HCT116 (cell line): ENCODE measurements around the gene WWOX. TPM values are rescaled to one million over a fixed set of nuclear protein-coding genes. Genes with fewer than 3 reads are reported as not detected.

Experiments
- ATAC-seq: fragments of 200-7000 bp; cut with Tn5 transposase; 2 replicates; pipeline ENCODE4 v1.9.1; 2020; ENCODE audit warnings: mild to moderate bottlenecking, moderate library complexity
- BruUV-seq: library from RNA; stranded (reverse); fragments of 400-500 nt; replicated peaks from 2 replicates; lab custom pipeline; 2021; lab: Mats Ljungman, UMichigan
- CTCF ChIA-PET: fragments of 300-600 bp; sonication (Branson Sonifier 250); formaldehyde crosslinking; loops from one replicate; lab custom pipeline; 2021; ENCODE audit warnings: antibody characterized with exemption; lab: Charles Lee
- POLR2A ChIA-PET: fragments of 300-600, 350-600 bp; sonication (Branson Sonifier 250); formaldehyde crosslinking; loops from one replicate; lab custom pipeline; 2021; ENCODE audit warnings: antibody characterized with exemption; lab: Charles Lee
- RAD21 ChIA-PET, 2 experiments: fragments of 300-600 bp; sonication (Branson Sonifier 250); formaldehyde crosslinking; loops; one replicate each; lab custom pipeline; 2023; ENCODE audit warnings: low total read pairs in 2 of 2; ENCODE audit not compliant: uncharacterized antibody in 2 of 2, unreplicated experiment in 2 of 2, low non-redundant PET in 1 of 2; lab: Charles Lee
- DNase-seq: peaks from one replicate; pipeline ENCODE4 v3.0.0-alpha.2; 2010; ENCODE audit warnings: low read depth, low spot score
- H2AFZ ChIP-seq: fragments of 200-600 bp; shearing (Covaris generic), sonication (generic); 2 replicates; pipeline ENCODE4 v1.6.1; 2017; ENCODE audit warnings: low read depth, mixed run types, mixed read lengths, antibody characterized with exemption, low read length; ENCODE audit not compliant: poor library complexity, severe bottlenecking
- H3K27ac ChIP-seq: 2 replicates; pipeline ENCODE4 v1.5.1; 2012; ENCODE audit warnings: low read depth, low read length
- H3K27me3 ChIP-seq: fragments of 200-600 bp; sonication (generic); 2 replicates; pipeline ENCODE4 v1.6.1; 2016; ENCODE audit warnings: mixed run types, low read length, mixed read lengths; ENCODE audit not compliant: insufficient read depth
- H3K36me3 ChIP-seq, 2 experiments: fragments of 200-500 bp in 1 of 2; fragments of 200-600 bp in 1 of 2; sonication (Bioruptor generic) in 1 of 2; sonication (generic) in 1 of 2; 2 replicates each; pipeline versions ENCODE4 v1.5.1 to v1.6.1; 2014 to 2016; ENCODE audit warnings: low read length in 2 of 2, inconsistent platforms in 1 of 2, mixed read lengths in 1 of 2, mixed run types in 1 of 2; ENCODE audit not compliant: insufficient read depth in 2 of 2, control insufficient read depth in 1 of 2
- H3K4me1 ChIP-seq, 2 experiments: fragments of 200-600 bp in 1 of 2; sonication (generic) in 1 of 2; 2 replicates each; pipeline versions ENCODE4 v1.5.1 to v1.6.1; 2012 to 2017; ENCODE audit warnings: low read length in 2 of 2, inconsistent platforms in 1 of 2, mild to moderate bottlenecking in 1 of 2, mixed read lengths in 1 of 2, mixed run types in 1 of 2, moderate library complexity in 1 of 2; ENCODE audit not compliant: insufficient read depth in 2 of 2, control insufficient read depth in 1 of 2
- H3K4me2 ChIP-seq: fragments of 200-600 bp; sonication (generic); 2 replicates; pipeline ENCODE4 v1.6.1; 2017; ENCODE audit warnings: mixed run types, low read length, mixed read lengths
- H3K4me3 ChIP-seq, 2 experiments: fragments of 200-600 bp in 1 of 2; sonication (generic) in 1 of 2; replicated peaks in 1 of 2; 2 replicates each; pipeline ENCODE4 v1.5.1; 2011 to 2016; ENCODE audit warnings: low read length in 2 of 2, control low read depth in 1 of 2, low read depth in 1 of 2, mild to moderate bottlenecking in 1 of 2, mixed read lengths in 1 of 2, mixed run types in 1 of 2
- H3K79me2 ChIP-seq: fragments of 200-600 bp; sonication (generic); 2 replicates; pipeline ENCODE4 v1.6.1; 2017; ENCODE audit warnings: mild to moderate bottlenecking, mixed run types, low read length, moderate library complexity, mixed read lengths; ENCODE audit not compliant: insufficient read depth
- H3K9ac ChIP-seq: fragments of 200-600 bp; sonication (generic); 2 replicates; pipeline ENCODE4 v1.6.1; 2016; ENCODE audit warnings: low read length, mixed read lengths
- H3K9me2 ChIP-seq: fragments of 200-600 bp; sonication (generic), shearing (Covaris generic); 2 replicates; pipeline ENCODE4 v1.6.1; 2017; ENCODE audit warnings: mixed run types, mild to moderate bottlenecking, moderate library complexity; ENCODE audit not compliant: insufficient read depth
- H3K9me3 ChIP-seq, 2 experiments: fragments of 200-500 bp in 1 of 2; fragments of 200-600 bp in 1 of 2; sonication (Bioruptor generic) in 1 of 2; sonication (generic) in 1 of 2; 2 replicates each; pipeline ENCODE4 v1.6.1; 2014 to 2017; ENCODE audit warnings: low read length in 2 of 2, mixed read lengths in 2 of 2, inconsistent platforms in 1 of 2, low read depth in 1 of 2, mild to moderate bottlenecking in 1 of 2, mixed run types in 1 of 2, moderate library complexity in 1 of 2; ENCODE audit not compliant: control insufficient read depth in 1 of 2, insufficient read depth in 1 of 2
- H4K20me1 ChIP-seq: fragments of 200-600 bp; sonication (generic), shearing (Covaris generic); 2 replicates; pipeline ENCODE4 v1.6.1; 2017; ENCODE audit warnings: mixed run types, mild to moderate bottlenecking, moderate library complexity; ENCODE audit not compliant: insufficient read depth
- EGR1 ChIP-seq: IDR thresholded peaks from 2 replicates; pipeline ENCODE4 v1.6.1; 2012; ENCODE audit warnings: low read depth
- EZH2phosphoT487 ChIP-seq: fragments of 200-600 bp; IDR thresholded peaks from 2 replicates; pipeline ENCODE4 v1.6.1; 2018; ENCODE audit warnings: antibody characterized with exemption, borderline replicate concordance
- FOSL1 ChIP-seq: IDR thresholded peaks from 2 replicates; pipeline ENCODE4 v1.6.1; 2012; ENCODE audit warnings: low read depth
- POLR2A ChIP-seq: IDR thresholded peaks from 2 replicates; pipeline ENCODE4 v1.7.0; 2011; ENCODE audit warnings: borderline replicate concordance; ENCODE audit not compliant: insufficient read depth, insufficient read length; ENCODE audit errors: extremely low read depth
- SIN3A ChIP-seq: IDR thresholded peaks from 2 replicates; pipeline ENCODE4 v1.6.1; 2012; ENCODE audit warnings: low read depth
- SRF ChIP-seq: IDR thresholded peaks from 2 replicates; pipeline ENCODE4 v1.6.1; 2012; ENCODE audit warnings: low read depth
- TCF7L2 ChIP-seq: IDR thresholded peaks from 2 replicates; pipeline ENCODE4 v1.7.0; 2011; ENCODE audit warnings: borderline replicate concordance, inconsistent platforms; ENCODE audit not compliant: insufficient read depth, insufficient read length; ENCODE audit errors: extremely low read depth
- ZBTB33 ChIP-seq: IDR thresholded peaks from 2 replicates; pipeline ENCODE4 v1.6.1; 2011; ENCODE audit warnings: mild to moderate bottlenecking, low read length, moderate library complexity; ENCODE audit not compliant: insufficient replicate concordance; ENCODE audit errors: extremely low read depth
- ZNF274 ChIP-seq: fragments of 200-500 bp; sonication (Bioruptor generic); IDR thresholded peaks from 2 replicates; pipeline ENCODE4 v1.6.1; 2014; ENCODE audit warnings: mild to moderate bottlenecking, low read depth, low read length, inconsistent platforms
- intact Hi-C: fragments of 100-400 bp; cut with micrococcal nuclease; formaldehyde crosslinking; loops from 2 replicates; pipeline ENCODE4 v1.10.0; 2022
- total RNA-seq: library from RNA; stranded (reverse); gene quantifications from one replicate; pipeline ENCODE4 v1.2.1, GENCODE V29; 2021; ENCODE audit not compliant: unreplicated experiment
- TF ChIP-seq, protein P1 (sequence below): IDR thresholded peaks from 2 replicates; pipeline ENCODE4 v1.6.1; 2012; ENCODE audit warnings: low read depth
- TF ChIP-seq, protein P2 (sequence below): IDR thresholded peaks from 2 replicates; pipeline ENCODE4 v1.6.1; 2012

The WWOX gene
- total RNA-seq, 1 experiment from 2014 or later: 13.7 TPM

- ChIA-PET RAD21 (no interaction called here), CTCF (no interaction called here), POLR2A (no interaction called here)
- Histone ChIP-seq H2AFZ (no peak overlapping the region), H3K9ac (no peak overlapping the region), H3K36me3 (no peaks in the 10 kb centered on the region), H4K20me1 (no peaks in the 10 kb centered on the region), H3K9me3 (peaks cover 7 to 16% of the 10 kb centered on the region in 2 experiments; a peak in 2 of 4 replicates), H3K9me2 (no peaks in the 10 kb centered on the region), H3K79me2 (no peaks in the 10 kb centered on the region), H3K27me3 (no peaks in the 10 kb centered on the region), H3K27ac (no peak overlapping the region), H3K4me3 (no peak overlapping the region), H3K4me2 (no peak overlapping the region), H3K4me1 (no peaks in the 10 kb centered on the region)
- ATAC-seq: no peak
- BruUV-seq: no TSS peak
- DNase-seq: no peak
- TF ChIP-seq FOSL1: no peak
- TF ChIP-seq EGR1: no peak
- TF ChIP-seq ZBTB33: no peak
- TF ChIP-seq, all 23 proteins: peak for 0
- intact Hi-C loops: no loop called here
These were observed 1147.9 kb downstream of the WWOX start for GRCh38 chr16:79247386-79247785.

- ChIA-PET RAD21 (no interaction called here), POLR2A (no interaction called here), CTCF (no interaction called here)
- no peak for DNase-seq
- Histone ChIP-seq H3K9me3 (peaks cover 7 to 16% of the 10 kb centered on the region in 2 experiments; a peak in 2 of 4 replicates), H3K9me2 (no peaks in the 10 kb centered on the region), H3K4me3 (no peak overlapping the region), H3K27me3 (no peaks in the 10 kb centered on the region), H3K79me2 (no peaks in the 10 kb centered on the region), H3K9ac (no peak overlapping the region), H2AFZ (no peak overlapping the region), H3K27ac (no peak overlapping the region), H3K4me2 (no peak overlapping the region), H3K4me1 (no peaks in the 10 kb centered on the region), H4K20me1 (no peaks in the 10 kb centered on the region), H3K36me3 (no peaks in the 10 kb centered on the region)
- no TSS peak for BruUV-seq
- no peak for ATAC-seq
- TF ChIP-seq, protein P1, sequence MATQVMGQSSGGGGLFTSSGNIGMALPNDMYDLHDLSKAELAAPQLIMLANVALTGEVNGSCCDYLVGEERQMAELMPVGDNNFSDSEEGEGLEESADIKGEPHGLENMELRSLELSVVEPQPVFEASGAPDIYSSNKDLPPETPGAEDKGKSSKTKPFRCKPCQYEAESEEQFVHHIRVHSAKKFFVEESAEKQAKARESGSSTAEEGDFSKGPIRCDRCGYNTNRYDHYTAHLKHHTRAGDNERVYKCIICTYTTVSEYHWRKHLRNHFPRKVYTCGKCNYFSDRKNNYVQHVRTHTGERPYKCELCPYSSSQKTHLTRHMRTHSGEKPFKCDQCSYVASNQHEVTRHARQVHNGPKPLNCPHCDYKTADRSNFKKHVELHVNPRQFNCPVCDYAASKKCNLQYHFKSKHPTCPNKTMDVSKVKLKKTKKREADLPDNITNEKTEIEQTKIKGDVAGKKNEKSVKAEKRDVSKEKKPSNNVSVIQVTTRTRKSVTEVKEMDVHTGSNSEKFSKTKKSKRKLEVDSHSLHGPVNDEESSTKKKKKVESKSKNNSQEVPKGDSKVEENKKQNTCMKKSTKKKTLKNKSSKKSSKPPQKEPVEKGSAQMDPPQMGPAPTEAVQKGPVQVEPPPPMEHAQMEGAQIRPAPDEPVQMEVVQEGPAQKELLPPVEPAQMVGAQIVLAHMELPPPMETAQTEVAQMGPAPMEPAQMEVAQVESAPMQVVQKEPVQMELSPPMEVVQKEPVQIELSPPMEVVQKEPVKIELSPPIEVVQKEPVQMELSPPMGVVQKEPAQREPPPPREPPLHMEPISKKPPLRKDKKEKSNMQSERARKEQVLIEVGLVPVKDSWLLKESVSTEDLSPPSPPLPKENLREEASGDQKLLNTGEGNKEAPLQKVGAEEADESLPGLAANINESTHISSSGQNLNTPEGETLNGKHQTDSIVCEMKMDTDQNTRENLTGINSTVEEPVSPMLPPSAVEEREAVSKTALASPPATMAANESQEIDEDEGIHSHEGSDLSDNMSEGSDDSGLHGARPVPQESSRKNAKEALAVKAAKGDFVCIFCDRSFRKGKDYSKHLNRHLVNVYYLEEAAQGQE: no peak
- TF ChIP-seq FOSL1 (no peak), EZH2phosphoT487 (no peak), TCF7L2 (no peak), SRF (no peak), POLR2A (no peak), ZNF274 (no peak), SIN3A (no peak), EGR1 (no peak)
- TF ChIP-seq, protein P2, sequence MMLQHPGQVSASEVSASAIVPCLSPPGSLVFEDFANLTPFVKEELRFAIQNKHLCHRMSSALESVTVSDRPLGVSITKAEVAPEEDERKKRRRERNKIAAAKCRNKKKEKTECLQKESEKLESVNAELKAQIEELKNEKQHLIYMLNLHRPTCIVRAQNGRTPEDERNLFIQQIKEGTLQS: no peak
- intact Hi-C loops: no loop called here
These were observed 1148.9 kb downstream of the WWOX start for GRCh38 chr16:79248351-79248750.
